ENCODE data around the gene AGXT.

DNA sequence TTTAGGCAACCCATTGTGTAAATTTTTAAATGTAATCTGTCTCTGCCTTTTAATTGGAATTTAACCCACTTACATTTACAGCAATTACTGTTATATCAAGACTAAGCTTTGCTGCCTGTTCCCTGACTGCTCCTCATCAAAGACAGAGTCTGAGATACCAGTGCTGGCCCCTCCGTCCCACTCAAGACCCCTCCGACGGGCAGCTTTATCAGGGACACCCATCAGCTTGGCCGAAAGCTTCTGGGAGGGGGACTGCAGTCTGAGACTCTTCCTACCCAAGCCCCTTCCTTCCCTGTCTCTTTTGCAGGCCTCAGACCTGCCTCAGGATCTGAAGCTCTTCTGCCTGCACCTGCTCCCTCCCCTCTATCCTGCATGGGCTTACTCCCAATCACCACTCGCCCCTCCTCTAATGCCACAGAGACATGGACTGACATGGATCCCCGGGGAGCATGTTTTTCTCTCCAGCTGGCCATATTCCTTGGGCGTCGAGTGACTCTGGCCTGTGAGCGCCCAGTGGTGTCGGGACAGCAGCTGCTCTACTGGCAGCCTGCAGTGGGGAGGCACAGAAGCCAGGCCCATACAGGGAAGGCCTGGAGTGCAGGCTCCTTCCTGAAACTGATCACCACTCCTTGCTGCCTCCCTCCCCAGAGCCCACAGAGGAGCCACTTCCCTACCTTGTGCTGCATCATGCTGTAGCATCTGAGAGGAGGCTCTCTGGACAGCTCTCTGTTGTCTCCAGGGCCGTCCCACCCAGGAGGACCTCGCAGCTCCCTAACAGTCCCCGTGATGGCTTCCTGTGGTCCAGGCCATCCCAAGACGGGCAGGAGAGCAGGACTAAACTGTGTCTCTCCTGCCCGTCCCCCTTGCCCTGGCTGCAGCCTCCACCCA is 44.9 kb upstream of the AGXT start:
- TF ChIP-seq POLR2AphosphoS5 (IDR thresholded peaks at IDR 0.05): no peak
- TF ChIP-seq, protein P1, sequence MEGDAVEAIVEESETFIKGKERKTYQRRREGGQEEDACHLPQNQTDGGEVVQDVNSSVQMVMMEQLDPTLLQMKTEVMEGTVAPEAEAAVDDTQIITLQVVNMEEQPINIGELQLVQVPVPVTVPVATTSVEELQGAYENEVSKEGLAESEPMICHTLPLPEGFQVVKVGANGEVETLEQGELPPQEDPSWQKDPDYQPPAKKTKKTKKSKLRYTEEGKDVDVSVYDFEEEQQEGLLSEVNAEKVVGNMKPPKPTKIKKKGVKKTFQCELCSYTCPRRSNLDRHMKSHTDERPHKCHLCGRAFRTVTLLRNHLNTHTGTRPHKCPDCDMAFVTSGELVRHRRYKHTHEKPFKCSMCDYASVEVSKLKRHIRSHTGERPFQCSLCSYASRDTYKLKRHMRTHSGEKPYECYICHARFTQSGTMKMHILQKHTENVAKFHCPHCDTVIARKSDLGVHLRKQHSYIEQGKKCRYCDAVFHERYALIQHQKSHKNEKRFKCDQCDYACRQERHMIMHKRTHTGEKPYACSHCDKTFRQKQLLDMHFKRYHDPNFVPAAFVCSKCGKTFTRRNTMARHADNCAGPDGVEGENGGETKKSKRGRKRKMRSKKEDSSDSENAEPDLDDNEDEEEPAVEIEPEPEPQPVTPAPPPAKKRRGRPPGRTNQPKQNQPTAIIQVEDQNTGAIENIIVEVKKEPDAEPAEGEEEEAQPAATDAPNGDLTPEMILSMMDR (IDR thresholded peaks at IDR 0.05 in 8 of 11, conservative IDR thresholded peaks at IDR 0.05 in 3 of 11): no peak
